GM12878 (cell line): Measurements from ENCODE around the gene RIOX2. TPM values are rescaled to one million over a fixed set of nuclear protein-coding genes. Genes with fewer than 3 reads are reported as not detected.

Source experiments
- ATAC-seq: fragments of 200-7000 bp; cut with Tn5 transposase; 3 replicates; pipeline ENCODE4 v1.9.1; 2020; ENCODE audit warnings: mild to moderate bottlenecking, moderate library complexity
- BruUV-seq: library from RNA; stranded (reverse); fragments of 400-500 nt; replicated peaks from 2 replicates; lab custom pipeline; 2021; lab: Mats Ljungman, UMichigan
- CTCF ChIA-PET: fragments of 300-600 bp; sonication (Branson Sonifier 250); formaldehyde crosslinking; extraction: SDS; loops from one replicate; lab custom pipeline; 2021; ENCODE audit warnings: inconsistent platforms; lab: Yijun Ruan, JAX
- POLR2A ChIA-PET: fragments of 350-600 bp; formaldehyde crosslinking; extraction: SDS; loops from one replicate; lab custom pipeline; 2021; ENCODE audit warnings: inconsistent platforms; lab: Charles Lee
- RAD21 ChIA-PET: fragments of 300-600 bp; sonication (Branson Sonifier 250); formaldehyde crosslinking; loops from one replicate; lab custom pipeline; 2023; ENCODE audit warnings: antibody characterized with exemption; ENCODE audit not compliant: unreplicated experiment; lab: Charles Lee
- SMC1A ChIA-PET: fragments of 300-600 bp; sonication (Branson Sonifier 250); formaldehyde crosslinking; loops from one replicate; lab custom pipeline; 2023; ENCODE audit not compliant: unreplicated experiment, uncharacterized antibody; lab: Charles Lee
- DNase-seq: peaks from one replicate; pipeline ENCODE4 v3.0.0-alpha.2; 2011; ENCODE audit warnings: low read depth, low spot score
- FAIRE-seq: peaks from 3 replicates; lab custom pipeline; 2011; peaks lifted over from hg19 to GRCh38; lab: Jason Lieb, UNC
- H2AFZ ChIP-seq: 2 replicates; pipeline ENCODE4 v1.6.0; 2011; ENCODE audit warnings: low read depth, low read length, control low read depth; ENCODE audit not compliant: control insufficient read depth
- H3K27ac ChIP-seq: 2 replicates; pipeline ENCODE4 v1.5.1; 2011; ENCODE audit warnings: control low read depth; ENCODE audit not compliant: control insufficient read depth, insufficient read depth
- H3K27me3 ChIP-seq, 2 experiments: replicated peaks in 1 of 2; 2 replicates each; pipeline versions ENCODE4 v1.6.0 to v1.6.1; 2011; ENCODE audit warnings: low read length in 1 of 2; ENCODE audit not compliant: control insufficient read depth in 2 of 2, insufficient read depth in 2 of 2
- H3K36me3 ChIP-seq, 2 experiments: 2 replicates each; pipeline ENCODE4 v1.5.1; 2011; ENCODE audit warnings: low read length in 1 of 2; ENCODE audit not compliant: control insufficient read depth in 2 of 2, insufficient read depth in 2 of 2
- H3K4me1 ChIP-seq: 2 replicates; pipeline ENCODE4 v1.6.1; 2011; ENCODE audit warnings: mild to moderate bottlenecking, low read length, moderate library complexity, mixed read lengths; ENCODE audit not compliant: control insufficient read depth, insufficient read depth
- H3K4me2 ChIP-seq: 2 replicates; pipeline ENCODE4 v1.6.0; 2011; ENCODE audit warnings: control low read depth; ENCODE audit not compliant: control insufficient read depth, insufficient read depth
- H3K4me3 ChIP-seq: fragments of 200-600 bp; sonication (generic); 2 replicates; pipeline ENCODE4 v1.5.1; 2016
- H3K79me2 ChIP-seq: 2 replicates; pipeline ENCODE4 v1.6.0; 2011; ENCODE audit warnings: low read length; ENCODE audit not compliant: control insufficient read depth, insufficient read depth
- H3K9ac ChIP-seq: 2 replicates; pipeline ENCODE4 v1.8.0; 2011; ENCODE audit warnings: low read length, control low read depth, mixed read lengths; ENCODE audit not compliant: control insufficient read depth, insufficient read depth
- H3K9me3 ChIP-seq: replicated peaks from 3 replicates; pipeline ENCODE4 v1.5.1; 2011; ENCODE audit warnings: mild to moderate bottlenecking, low read length; ENCODE audit not compliant: control insufficient read depth, insufficient read depth
- H4K20me1 ChIP-seq: 2 replicates; pipeline ENCODE4 v1.6.0; 2011; ENCODE audit not compliant: control insufficient read depth, insufficient read depth
- ATF3 ChIP-seq: IDR thresholded peaks from 2 replicates; pipeline ENCODE4 v1.6.1; 2011; ENCODE audit warnings: low read depth, mild to moderate bottlenecking, low read length, moderate library complexity, borderline replicate concordance; ENCODE audit errors: extremely low read depth
- CEBPB ChIP-seq, 2 experiments: fragments of 150-350 bp in 1 of 2; IDR thresholded peaks; 2 replicates each; pipeline ENCODE4 v1.6.1; 2012 to 2014; ENCODE audit warnings: low read depth in 2 of 2, low read length in 2 of 2, borderline replicate concordance in 1 of 2, inconsistent platforms in 1 of 2
- PRDM15 ChIP-seq: fragments of 450-650 bp; formaldehyde crosslinking; IDR thresholded peaks from 2 replicates; pipeline ENCODE4 v1.4.0; 2020; ENCODE audit warnings: mild to moderate bottlenecking, moderate library complexity
- TARDBP ChIP-seq: IDR thresholded peaks from 2 replicates; pipeline ENCODE4 v1.6.1; 2016; ENCODE audit warnings: borderline replicate concordance
- WGBS: methylation state at CpG from one replicate; pipeline ENCODE4 v1.1.6; 2016; ENCODE audit warnings: low lambda C conversion rate; ENCODE audit not compliant: insufficient replicate concordance, insufficient coverage; ENCODE audit errors: missing lambda C conversion rate; 5-methylcytosine and 5-hydroxymethylcytosine counted together
- in situ Hi-C: fragments of 300-500 bp; cut with MboI; formaldehyde crosslinking; loops from 9 replicates; pipeline ENCODE4 v1.14.3; 2018; ENCODE audit warnings: mixed read lengths
- intact Hi-C: fragments of 100-400 bp; cut with micrococcal nuclease; formaldehyde crosslinking; loops from one replicate; pipeline ENCODE4 v1.14.2; 2022; ENCODE audit not compliant: unreplicated experiment
- polyA plus RNA-seq, 11 experiments: library from polyadenylated mRNA; depleted of rRNA in 4 of 11; unstranded in 6 of 11; stranded (reverse) in 5 of 11; fragments of >200 nt; fragmentation: Nextera tagmentation in 4 of 11; fragmentation: Illumina TruSeq in 1 of 11; extraction: Ambion mirVana in 4 of 11; extraction: Trizol in 1 of 11; gene quantifications; 1 replicate in 1 of 11; 2 replicates in 10 of 11; pipeline versions ENCODE4 v1.2.1 to v1.2.3, GENCODE V29; 2011 to 2016; ENCODE audit warnings: inconsistent platforms in 2 of 11, missing spikeins in 2 of 11, low read depth in 1 of 11
- total RNA-seq, 4 experiments: library from RNA; depleted of rRNA in 3 of 4; stranded (reverse); fragments of >200 nt in 3 of 4; fragmentation: Illumina TruSeq in 1 of 4; extraction: Trizol in 1 of 4; gene quantifications; 2 replicates each; pipeline versions ENCODE4 v1.2.1 to v1.2.3, GENCODE V29; 2013 to 2021

RIOX2 gene
- total and polyA plus RNA-seq, 10 of the 15 experiments (the other 5 are each of a cell fraction or from before 2014, with no cell fraction given): 24.1 to 52.6 (median 44.0) TPM

- H3K4me3 ChIP-seq: no peak overlapping the region
- no peak overlapping the region for H2AFZ ChIP-seq
- 96% methylated on average over 5 of the region's 5 CpGs for WGBS
- no peaks in the 10 kb centered on the region for H3K9me3 ChIP-seq
- TF ChIP-seq TARDBP (no peak), ATF3 (no peak), PRDM15 (CRISPR knock-in tag) (no peak), CEBPB (IDR thresholded peaks at IDR 0.05; ENCODE audit: borderline replicate concordance in 1 of 2, low read depth in 2 of 2, low read length in 2 of 2) (no peak)
- TF ChIP-seq, all 136 proteins: peak for 0
- no peaks in the 10 kb centered on the region for H4K20me1 ChIP-seq
- FAIRE-seq (no peak), ATAC-seq (no peak), DNase-seq (no peak)
- no TSS peak for BruUV-seq
- in situ Hi-C loops (no loop called here), intact Hi-C loops (no loop called here)
- no peak overlapping the region for H3K9ac ChIP-seq
- CTCF ChIA-PET: no interaction called here
- no peak overlapping the region for H3K4me2 ChIP-seq
- H3K27me3 ChIP-seq: no peaks in the 10 kb centered on the region
- POLR2A ChIA-PET: no interaction called here
- no peaks in the 10 kb centered on the region for H3K79me2 ChIP-seq
- H3K4me1 ChIP-seq: no peaks in the 10 kb centered on the region
- H3K27ac ChIP-seq: no peak overlapping the region
- RAD21 ChIA-PET: no interaction called here
- SMC1A ChIA-PET: no interaction called here
- H3K36me3 ChIP-seq: peaks cover 8 to 39% of the 10 kb centered on the region in 2 experiments
These were observed 23.7 kb downstream of the RIOX2 start for GRCh38 chr3:97948351-97949109.
